Suprapubic skin (tissue), 4 donors: ENCODE measurements around the gene ORC4. TPM values are rescaled to one million over a fixed set of nuclear protein-coding genes. Genes with fewer than 3 reads are reported as not detected.

ENCODE experiments used
- DNase-seq, 2 donors: peaks; one replicate each; pipeline ENCODE4 v3.0.0-alpha.2; 2019; ENCODE audit warnings: low spot score in 2 of 2
- H3K27ac ChIP-seq: fragments of 200-600 bp; sonication (generic); one replicate; pipeline ENCODE4 v1.5.1; 2019
- H3K27me3 ChIP-seq: fragments of 200-600 bp; sonication (generic); one replicate; pipeline ENCODE4 v1.5.1; 2019
- H3K36me3 ChIP-seq: fragments of 200-600 bp; sonication (generic); one replicate; pipeline ENCODE4 v1.5.1; 2019
- H3K4me1 ChIP-seq: fragments of 200-600 bp; sonication (generic); one replicate; pipeline ENCODE4 v1.5.1; 2019
- H3K4me3 ChIP-seq: fragments of 200-600 bp; sonication (generic); one replicate; pipeline ENCODE4 v1.5.1; 2019; ENCODE audit warnings: mild to moderate bottlenecking
- H3K9me3 ChIP-seq: fragments of 200-600 bp; sonication (generic); one replicate; pipeline ENCODE4 v1.5.1; 2019
- EP300 ChIP-seq: sonication (generic); formaldehyde crosslinking; IDR thresholded peaks from one replicate; pipeline ENCODE4 v1.6.1; 2017; ENCODE audit warnings: antibody characterized with exemption
- POLR2A ChIP-seq, 2 donors: fragments of 450-650 bp; IDR thresholded peaks; one replicate each; pipeline ENCODE4 v1.6.1; 2017; ENCODE audit warnings: antibody characterized with exemption in 2 of 2, mild to moderate bottlenecking in 2 of 2, moderate library complexity in 2 of 2
- POLR2AphosphoS5 ChIP-seq, 3 donors: sonication (generic); formaldehyde crosslinking; IDR thresholded peaks; one replicate each; pipeline ENCODE4 v1.6.1; 2017; ENCODE audit warnings: antibody characterized with exemption in 3 of 3
- WGBS: methylation state at CpG from one replicate; pipeline ENCODE4 v1.1.5; 2018; 5-methylcytosine and 5-hydroxymethylcytosine counted together
- total RNA-seq, 4 donors: library from RNA; depleted of rRNA; stranded (reverse); fragments of >200 nt; gene quantifications; one replicate each; pipeline ENCODE4 v1.1.0, GENCODE V29; 2016
- TF ChIP-seq, protein P1 (sequence below), 2 donors: fragments of 200-600 bp in 1 of 2; fragments of 450-650 bp in 1 of 2; sonication (generic) in 1 of 2; IDR thresholded peaks; one replicate each; pipeline ENCODE4 v1.5.1; 2016 to 2019; ENCODE audit warnings: antibody characterized with exemption in 2 of 2, mild to moderate bottlenecking in 1 of 2, moderate library complexity in 1 of 2

The ORC4 gene
- 10 to 100 TPM; 35.0 to 77.2 (median 57.4) TPM for total RNA-seq

DNA sequence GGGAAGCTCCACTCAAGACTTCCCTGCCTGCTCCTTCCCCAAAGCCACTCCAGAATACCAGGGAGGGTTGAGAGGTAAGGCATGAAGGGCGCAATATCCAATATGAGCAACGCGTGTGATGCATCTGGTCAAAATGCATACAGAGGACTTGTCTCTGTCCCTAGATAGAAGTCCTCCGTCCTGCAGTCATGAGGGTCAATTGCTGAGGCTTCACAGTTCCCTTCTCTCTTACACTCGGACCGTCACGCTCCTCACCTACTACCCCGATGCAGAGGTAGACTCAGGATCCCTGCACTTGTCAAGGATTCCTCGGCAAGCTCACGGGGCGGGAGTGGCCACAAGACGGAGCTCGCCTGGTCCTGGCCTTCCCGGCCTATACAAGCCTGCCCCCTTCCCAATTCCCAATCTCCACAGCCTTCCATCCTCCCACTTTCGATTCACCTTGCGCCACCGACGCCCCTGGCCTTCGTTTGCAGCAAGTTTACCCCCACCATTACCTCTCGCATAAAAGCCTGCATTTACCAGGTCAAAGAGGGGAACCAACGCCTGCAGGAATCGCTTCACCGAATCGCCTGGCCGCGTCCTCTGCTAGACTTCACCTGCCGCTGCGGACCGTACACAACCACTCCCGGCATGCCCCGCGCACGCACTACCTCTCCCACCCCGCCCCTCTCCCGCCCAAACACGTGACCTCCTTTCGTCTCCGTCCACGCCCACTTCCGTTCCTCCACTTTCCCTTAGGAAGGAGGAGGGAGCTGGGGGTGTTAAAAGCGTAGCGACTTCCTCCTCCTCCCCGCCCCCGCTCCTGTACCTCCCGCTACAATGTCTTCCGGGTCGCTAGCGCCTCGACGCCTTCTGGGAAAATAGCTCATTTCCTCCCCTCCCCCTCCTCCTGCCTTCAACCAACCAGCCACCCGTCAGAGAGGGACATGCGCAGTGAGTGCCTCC lies at the start of gene ORC4:
TSS of gene ORC4 (minus strand) at position 627 of the 948 bp plus-strand sequence. CDS start 44,779 bp downstream, outside the sequence.
- TF ChIP-seq POLR2A (IDR thresholded peaks at IDR 0.05) (no peak), POLR2AphosphoS5 (IDR thresholded peaks at IDR 0.05) (peak in 1 of 3 donors; percentile 47), EP300 (no peak)
- TF ChIP-seq, protein P1, sequence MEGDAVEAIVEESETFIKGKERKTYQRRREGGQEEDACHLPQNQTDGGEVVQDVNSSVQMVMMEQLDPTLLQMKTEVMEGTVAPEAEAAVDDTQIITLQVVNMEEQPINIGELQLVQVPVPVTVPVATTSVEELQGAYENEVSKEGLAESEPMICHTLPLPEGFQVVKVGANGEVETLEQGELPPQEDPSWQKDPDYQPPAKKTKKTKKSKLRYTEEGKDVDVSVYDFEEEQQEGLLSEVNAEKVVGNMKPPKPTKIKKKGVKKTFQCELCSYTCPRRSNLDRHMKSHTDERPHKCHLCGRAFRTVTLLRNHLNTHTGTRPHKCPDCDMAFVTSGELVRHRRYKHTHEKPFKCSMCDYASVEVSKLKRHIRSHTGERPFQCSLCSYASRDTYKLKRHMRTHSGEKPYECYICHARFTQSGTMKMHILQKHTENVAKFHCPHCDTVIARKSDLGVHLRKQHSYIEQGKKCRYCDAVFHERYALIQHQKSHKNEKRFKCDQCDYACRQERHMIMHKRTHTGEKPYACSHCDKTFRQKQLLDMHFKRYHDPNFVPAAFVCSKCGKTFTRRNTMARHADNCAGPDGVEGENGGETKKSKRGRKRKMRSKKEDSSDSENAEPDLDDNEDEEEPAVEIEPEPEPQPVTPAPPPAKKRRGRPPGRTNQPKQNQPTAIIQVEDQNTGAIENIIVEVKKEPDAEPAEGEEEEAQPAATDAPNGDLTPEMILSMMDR (IDR thresholded peaks at IDR 0.05): peak in 1 of 2 donors; percentile 40
- Histone ChIP-seq H3K27ac (peak within 1 kb of the TSS; percentile 94), H3K9me3 (no peaks in the 10 kb centered on the region), H3K4me3 (peak within 1 kb of the TSS; percentile 89), H3K27me3 (no peaks in the 10 kb centered on the region), H3K4me1 (peaks cover 33% of the 10 kb centered on the region), H3K36me3 (no peaks in the 10 kb centered on the region)
- DNase-seq: peak; percentile 99
- under 1% methylated on average over 52 of the region's 52 CpGs for WGBS

DNA sequence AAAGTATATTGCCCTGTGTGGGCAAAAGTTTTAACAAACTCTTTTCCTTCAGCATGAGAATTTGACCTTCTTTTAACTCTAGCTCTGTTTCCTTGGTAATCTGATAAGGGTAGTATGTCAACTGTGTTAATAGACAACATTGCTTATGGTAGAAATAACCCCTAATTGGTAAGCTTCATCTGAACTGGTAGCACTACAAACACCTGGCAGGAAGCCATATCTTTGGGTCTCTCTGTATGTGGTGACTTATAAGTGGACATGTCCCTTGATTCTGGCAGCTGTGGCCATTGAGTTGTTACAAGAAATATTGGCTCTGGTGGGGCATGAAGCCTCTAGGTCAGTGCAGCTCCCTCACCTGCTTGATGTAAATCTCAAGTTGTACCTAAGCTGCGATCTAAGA lies 47.3 kb upstream of the ORC4 start:
- H3K27ac ChIP-seq: no peak overlapping the region
- H3K9me3 ChIP-seq: no peaks in the 10 kb centered on the region
- no peak overlapping the region for H3K4me3 ChIP-seq
- H3K27me3 ChIP-seq: no peaks in the 10 kb centered on the region
- no peak for DNase-seq
- no peaks in the 10 kb centered on the region for H3K4me1 ChIP-seq
- TF ChIP-seq, protein P1 (IDR thresholded peaks at IDR 0.05): no peak
- TF ChIP-seq POLR2AphosphoS5 (IDR thresholded peaks at IDR 0.05) (no peak), EP300 (no peak)
- no peaks in the 10 kb centered on the region for H3K36me3 ChIP-seq
- 89% methylated on average over 1 of the region's 1 CpG for WGBS

DNA sequence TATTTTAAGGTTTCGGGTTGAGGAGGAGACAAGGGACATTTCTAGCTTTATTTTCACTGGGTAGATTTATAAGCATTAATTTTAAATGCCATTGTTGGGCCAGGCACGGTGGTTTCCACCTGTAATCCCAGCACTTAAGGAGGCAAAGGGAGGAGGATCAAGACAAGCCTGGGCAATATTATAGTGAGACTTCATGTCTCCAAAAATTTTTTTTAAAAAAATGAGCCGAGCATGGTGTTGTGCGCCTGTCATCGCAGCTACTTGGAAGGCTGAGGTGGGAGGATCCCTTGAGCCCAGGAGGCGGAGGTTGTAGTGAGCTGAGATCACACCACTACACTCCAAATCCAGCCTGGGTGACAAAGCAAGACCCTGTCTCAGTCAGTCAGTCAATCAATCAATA lies 45.4 kb upstream of the ORC4 start:
- Histone ChIP-seq H3K27me3 (no peaks in the 10 kb centered on the region), H3K27ac (no peak overlapping the region), H3K4me1 (no peaks in the 10 kb centered on the region), H3K9me3 (no peaks in the 10 kb centered on the region), H3K4me3 (no peak overlapping the region), H3K36me3 (no peaks in the 10 kb centered on the region)
- TF ChIP-seq, protein P1 (IDR thresholded peaks at IDR 0.05): no peak
- no peak for TF ChIP-seq POLR2A (IDR thresholded peaks at IDR 0.05)
- no peak for TF ChIP-seq POLR2AphosphoS5 (IDR thresholded peaks at IDR 0.05)
- no peak for TF ChIP-seq EP300
- no peak for DNase-seq
- 85% methylated on average over 6 of the region's 6 CpGs for WGBS

DNA sequence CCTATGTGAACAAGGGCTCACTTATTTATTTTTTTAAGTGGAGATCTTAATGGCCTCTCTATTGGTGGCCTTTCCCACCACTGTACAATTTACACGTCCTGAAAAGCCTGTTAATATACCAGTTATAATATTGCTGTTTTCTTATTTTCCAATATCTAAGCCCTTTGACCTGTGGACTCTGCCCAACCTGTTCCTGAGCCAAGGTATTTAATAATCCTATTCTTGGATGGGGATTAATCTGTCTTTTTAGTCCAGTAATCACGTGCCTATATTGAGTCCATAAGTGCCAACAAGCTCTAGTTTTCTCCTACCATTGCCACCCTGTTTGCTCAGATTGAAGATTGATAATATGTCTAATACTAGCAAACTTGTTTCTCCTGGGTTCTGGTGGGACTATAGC lies 43.1 kb upstream of the ORC4 start:
- DNase-seq: no peak
- H3K36me3 ChIP-seq: no peaks in the 10 kb centered on the region
- TF ChIP-seq EP300 (no peak), POLR2AphosphoS5 (IDR thresholded peaks at IDR 0.05) (no peak), POLR2A (IDR thresholded peaks at IDR 0.05) (no peak)
- TF ChIP-seq, protein P1 (IDR thresholded peaks at IDR 0.05): no peak
- H3K4me1 ChIP-seq: no peaks in the 10 kb centered on the region
- no peaks in the 10 kb centered on the region for H3K27me3 ChIP-seq
- no peak overlapping the region for H3K27ac ChIP-seq
- no peaks in the 10 kb centered on the region for H3K9me3 ChIP-seq
- 84% methylated on average over 2 of the region's 2 CpGs for WGBS
- H3K4me3 ChIP-seq: no peak overlapping the region

DNA sequence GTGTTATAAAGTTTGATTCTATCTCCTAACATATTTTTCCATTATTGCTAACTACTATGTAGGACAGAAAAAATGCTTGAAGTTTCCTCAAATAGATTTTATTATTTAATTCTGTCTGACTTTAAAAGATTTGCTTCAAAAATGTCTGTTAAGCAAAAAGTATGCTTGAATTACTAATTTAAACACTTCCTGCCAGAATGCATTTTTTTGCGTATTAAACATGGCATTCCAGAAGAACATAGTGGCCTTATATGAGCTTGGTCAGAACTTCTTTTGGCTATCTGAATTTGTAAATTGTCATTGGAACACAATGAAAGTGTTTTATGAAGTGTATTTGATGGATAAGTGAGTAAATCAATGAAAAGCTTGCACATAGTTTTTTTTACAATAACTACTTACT lies 38.1 kb upstream of the ORC4 start:
- no peak for DNase-seq
- Histone ChIP-seq H3K36me3 (no peaks in the 10 kb centered on the region), H3K9me3 (no peaks in the 10 kb centered on the region), H3K4me3 (no peak overlapping the region), H3K4me1 (no peaks in the 10 kb centered on the region), H3K27ac (no peak overlapping the region), H3K27me3 (no peaks in the 10 kb centered on the region)
- WGBS: 91% methylated on average over 1 of the region's 1 CpG
- TF ChIP-seq, protein P1 (IDR thresholded peaks at IDR 0.05): no peak
- TF ChIP-seq POLR2A (IDR thresholded peaks at IDR 0.05): no peak
- TF ChIP-seq POLR2AphosphoS5 (IDR thresholded peaks at IDR 0.05): no peak
- no peak for TF ChIP-seq EP300
